ENCODE results near the gene XXYLT1. TPM values are rescaled to one million over a fixed set of nuclear protein-coding genes. Genes with fewer than 3 reads are reported as not detected.

The XXYLT1 gene
- polyA plus RNA-seq, 1 donor (not counting 4 experiments of a cell fraction or from before 2014, with no cell fraction given): 11.1 TPM

DNA sequence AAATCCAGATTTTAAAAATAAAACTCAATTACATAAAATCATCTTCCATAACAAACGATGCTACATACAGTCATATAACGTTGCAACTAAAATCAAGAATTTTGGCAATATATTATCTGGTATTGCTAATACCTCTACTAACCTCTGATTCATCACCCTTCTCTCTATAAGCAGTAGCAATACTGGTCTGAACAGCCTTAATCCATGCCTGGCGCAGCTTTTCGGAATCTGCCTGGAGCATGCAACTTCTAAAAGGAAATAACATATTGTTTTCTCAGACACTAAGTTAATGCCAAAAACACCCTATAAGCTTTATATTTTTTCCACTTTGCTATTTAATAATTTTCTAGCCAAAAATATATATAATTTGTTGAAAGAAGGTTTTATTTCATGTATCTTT is 35.4 kb upstream of the XXYLT1 start:
- no peaks in the 10 kb centered on the region for H3K9me3 ChIP-seq (ENCODE audit: control insufficient read depth, low read depth, low read length)
- no peaks in the 10 kb centered on the region for H3K79me2 ChIP-seq (ENCODE audit: control insufficient read depth, insufficient read depth, low read length)
- H3K4me3 ChIP-seq (ENCODE audit: control insufficient read depth in 2 of 3, extremely low read depth in 1 of 3, insufficient read depth in 2 of 3, low read depth in 1 of 3, low read length in 3 of 3): no peak overlapping the region
- no peak overlapping the region for H3K9ac ChIP-seq (ENCODE audit: control insufficient read depth, extremely low read depth, insufficient read depth, low read length)
- DNase-seq (ENCODE audit: low read depth, low spot score): no peak
- H3K27me3 ChIP-seq (ENCODE audit: control insufficient read depth, extremely low read depth, insufficient read depth, low read length): no peaks in the 10 kb centered on the region
- dilution Hi-C loops (cut with MboI; ENCODE audit: extremely low pct_ligation_motif_present, low sequenced_read_pairs): no loop called here
- no peaks in the 10 kb centered on the region for H3K9me1 ChIP-seq (ENCODE audit: control insufficient read depth, extremely low read depth, insufficient read depth, low read length)
- no peaks in the 10 kb centered on the region for H4K20me1 ChIP-seq (ENCODE audit: control insufficient read depth, extremely low read depth, insufficient read depth, low read length)
- no peak for FAIRE-seq
- H3K36me3 ChIP-seq (ENCODE audit: control insufficient read depth in 2 of 2, extremely low read depth in 1 of 2, insufficient read depth in 2 of 2, low read length in 2 of 2): peaks cover 5 to 7% of the 10 kb centered on the region in 2 experiments
- TF ChIP-seq, protein P1, sequence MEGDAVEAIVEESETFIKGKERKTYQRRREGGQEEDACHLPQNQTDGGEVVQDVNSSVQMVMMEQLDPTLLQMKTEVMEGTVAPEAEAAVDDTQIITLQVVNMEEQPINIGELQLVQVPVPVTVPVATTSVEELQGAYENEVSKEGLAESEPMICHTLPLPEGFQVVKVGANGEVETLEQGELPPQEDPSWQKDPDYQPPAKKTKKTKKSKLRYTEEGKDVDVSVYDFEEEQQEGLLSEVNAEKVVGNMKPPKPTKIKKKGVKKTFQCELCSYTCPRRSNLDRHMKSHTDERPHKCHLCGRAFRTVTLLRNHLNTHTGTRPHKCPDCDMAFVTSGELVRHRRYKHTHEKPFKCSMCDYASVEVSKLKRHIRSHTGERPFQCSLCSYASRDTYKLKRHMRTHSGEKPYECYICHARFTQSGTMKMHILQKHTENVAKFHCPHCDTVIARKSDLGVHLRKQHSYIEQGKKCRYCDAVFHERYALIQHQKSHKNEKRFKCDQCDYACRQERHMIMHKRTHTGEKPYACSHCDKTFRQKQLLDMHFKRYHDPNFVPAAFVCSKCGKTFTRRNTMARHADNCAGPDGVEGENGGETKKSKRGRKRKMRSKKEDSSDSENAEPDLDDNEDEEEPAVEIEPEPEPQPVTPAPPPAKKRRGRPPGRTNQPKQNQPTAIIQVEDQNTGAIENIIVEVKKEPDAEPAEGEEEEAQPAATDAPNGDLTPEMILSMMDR (optimal IDR thresholded peaks at IDR 0.05 in 1 of 3, IDR thresholded peaks at IDR 0.05 in 1 of 3, conservative IDR thresholded peaks at IDR 0.05 in 1 of 3; ENCODE audit: extremely low read depth in 1 of 3, insufficient read depth in 2 of 3, low read length in 3 of 3): no peak
- TF ChIP-seq EZH2 (IDR thresholded peaks at IDR 0.05; ENCODE audit: low read length): no peak
- H3K27ac ChIP-seq (ENCODE audit: control insufficient read depth, insufficient read depth, low read length): no peak overlapping the region
- H3K4me2 ChIP-seq (ENCODE audit: control insufficient read depth, extremely low read depth, insufficient read depth, low read depth, low read length): no peak overlapping the region
- H3K4me1 ChIP-seq (ENCODE audit: control insufficient read depth, extremely low read depth, insufficient read depth, low read length): no peaks in the 10 kb centered on the region
- no peak overlapping the region for H2AFZ ChIP-seq (ENCODE audit: control insufficient read depth, low read length)

DNA sequence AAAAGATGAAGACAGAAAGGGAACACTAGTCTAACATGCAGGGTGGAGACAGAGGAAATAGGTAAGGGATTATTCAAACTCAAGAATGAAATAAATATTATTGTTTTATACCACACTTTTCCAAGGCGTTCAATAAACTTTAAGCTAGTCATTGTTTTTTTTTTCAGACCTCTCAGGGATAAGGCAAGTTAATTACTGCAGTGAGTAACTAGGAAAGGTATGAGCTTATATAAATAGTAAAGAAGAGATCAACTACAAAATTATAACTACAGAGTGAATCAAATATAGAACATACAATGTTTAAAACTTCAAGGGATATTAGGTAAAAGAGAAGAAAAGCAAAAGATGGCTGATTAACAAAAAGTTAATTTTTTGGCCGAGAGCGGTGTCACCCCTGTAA is 31.5 kb upstream of the XXYLT1 start:
- Histone ChIP-seq H3K9me3 (ENCODE audit: control insufficient read depth, low read depth, low read length) (no peaks in the 10 kb centered on the region), H3K4me3 (ENCODE audit: control insufficient read depth in 2 of 3, extremely low read depth in 1 of 3, insufficient read depth in 2 of 3, low read depth in 1 of 3, low read length in 3 of 3) (no peak overlapping the region), H3K36me3 (ENCODE audit: control insufficient read depth in 2 of 2, extremely low read depth in 1 of 2, insufficient read depth in 2 of 2, low read length in 2 of 2) (peaks cover 9% of the 10 kb centered on the region in 2 experiments), H3K9me1 (ENCODE audit: control insufficient read depth, extremely low read depth, insufficient read depth, low read length) (no peaks in the 10 kb centered on the region), H3K79me2 (ENCODE audit: control insufficient read depth, insufficient read depth, low read length) (no peaks in the 10 kb centered on the region), H3K9ac (ENCODE audit: control insufficient read depth, extremely low read depth, insufficient read depth, low read length) (no peak overlapping the region), H3K4me1 (ENCODE audit: control insufficient read depth, extremely low read depth, insufficient read depth, low read length) (no peaks in the 10 kb centered on the region), H2AFZ (ENCODE audit: control insufficient read depth, low read length) (no peak overlapping the region), H4K20me1 (ENCODE audit: control insufficient read depth, extremely low read depth, insufficient read depth, low read length) (no peaks in the 10 kb centered on the region), H3K4me2 (ENCODE audit: control insufficient read depth, extremely low read depth, insufficient read depth, low read depth, low read length) (no peak overlapping the region), H3K27ac (ENCODE audit: control insufficient read depth, insufficient read depth, low read length) (no peak overlapping the region), H3K27me3 (ENCODE audit: control insufficient read depth, extremely low read depth, insufficient read depth, low read length) (no peaks in the 10 kb centered on the region)
- TF ChIP-seq, protein P1 (optimal IDR thresholded peaks at IDR 0.05 in 1 of 3, IDR thresholded peaks at IDR 0.05 in 1 of 3, conservative IDR thresholded peaks at IDR 0.05 in 1 of 3; ENCODE audit: extremely low read depth in 1 of 3, insufficient read depth in 2 of 3, low read length in 3 of 3): no peak
- FAIRE-seq: no peak
- dilution Hi-C loops (cut with MboI; ENCODE audit: extremely low pct_ligation_motif_present, low sequenced_read_pairs): no loop called here
- no peak for DNase-seq (ENCODE audit: low read depth, low spot score)
